Epithelial cell of proximal tubule (primary cell): ENCODE data around the gene NTSR1. TPM values are rescaled to one million over a fixed set of nuclear protein-coding genes. Genes with fewer than 3 reads are reported as not detected.

Experiments used
- DNase-seq: peaks from one replicate; pipeline ENCODE4 v3.0.0-alpha.2; 2011; ENCODE audit warnings: low read depth
- H3K4me3 ChIP-seq: 2 replicates; pipeline ENCODE4 v1.5.1; 2011; ENCODE audit warnings: low read depth, mild to moderate bottlenecking, low read length
- total RNA-seq: library from RNA; depleted of rRNA; stranded (reverse); fragments of >200 nt; gene quantifications from 2 replicates; pipeline ENCODE4 v1.2.3, GENCODE V29; 2015
- TF ChIP-seq, protein P1 (sequence below): conservative IDR thresholded peaks from 2 replicates; pipeline ENCODE4 v1.5.1; 2012; ENCODE audit warnings: low read depth, mild to moderate bottlenecking, low read length

NTSR1 gene
- total RNA-seq, 1 donor from 2014 or later: not detected

DNA sequence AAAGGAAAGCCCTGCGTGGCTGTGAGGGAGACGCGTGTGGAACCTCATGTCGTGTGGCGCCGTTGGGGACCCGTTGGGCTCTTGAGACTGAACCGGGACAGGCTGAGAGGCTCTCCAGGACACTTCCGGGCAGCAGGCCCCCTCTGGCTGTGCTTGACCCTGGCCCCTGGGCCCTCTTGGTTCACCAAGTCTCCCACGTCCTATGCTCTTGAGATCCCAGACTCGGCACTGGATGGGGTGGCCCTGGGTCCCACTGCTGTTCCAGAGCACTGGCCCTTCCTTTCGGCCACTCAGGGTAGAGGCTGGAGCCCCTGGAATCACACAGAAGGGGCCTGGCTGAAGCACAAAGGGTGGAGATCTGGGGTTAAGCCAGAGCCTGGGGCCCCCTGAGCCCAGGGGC, 30.4 kb downstream of the NTSR1 start:
- H3K4me3 ChIP-seq: no peak overlapping the region
- TF ChIP-seq, protein P1, sequence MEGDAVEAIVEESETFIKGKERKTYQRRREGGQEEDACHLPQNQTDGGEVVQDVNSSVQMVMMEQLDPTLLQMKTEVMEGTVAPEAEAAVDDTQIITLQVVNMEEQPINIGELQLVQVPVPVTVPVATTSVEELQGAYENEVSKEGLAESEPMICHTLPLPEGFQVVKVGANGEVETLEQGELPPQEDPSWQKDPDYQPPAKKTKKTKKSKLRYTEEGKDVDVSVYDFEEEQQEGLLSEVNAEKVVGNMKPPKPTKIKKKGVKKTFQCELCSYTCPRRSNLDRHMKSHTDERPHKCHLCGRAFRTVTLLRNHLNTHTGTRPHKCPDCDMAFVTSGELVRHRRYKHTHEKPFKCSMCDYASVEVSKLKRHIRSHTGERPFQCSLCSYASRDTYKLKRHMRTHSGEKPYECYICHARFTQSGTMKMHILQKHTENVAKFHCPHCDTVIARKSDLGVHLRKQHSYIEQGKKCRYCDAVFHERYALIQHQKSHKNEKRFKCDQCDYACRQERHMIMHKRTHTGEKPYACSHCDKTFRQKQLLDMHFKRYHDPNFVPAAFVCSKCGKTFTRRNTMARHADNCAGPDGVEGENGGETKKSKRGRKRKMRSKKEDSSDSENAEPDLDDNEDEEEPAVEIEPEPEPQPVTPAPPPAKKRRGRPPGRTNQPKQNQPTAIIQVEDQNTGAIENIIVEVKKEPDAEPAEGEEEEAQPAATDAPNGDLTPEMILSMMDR: no peak
- no peak for DNase-seq

GRCh38 chr20:62739581-62740285, 31.1 kb downstream of the NTSR1 start:
- no peak overlapping the region for H3K4me3 ChIP-seq
- TF ChIP-seq, protein P1: no peak
- DNase-seq: no peak

DNA sequence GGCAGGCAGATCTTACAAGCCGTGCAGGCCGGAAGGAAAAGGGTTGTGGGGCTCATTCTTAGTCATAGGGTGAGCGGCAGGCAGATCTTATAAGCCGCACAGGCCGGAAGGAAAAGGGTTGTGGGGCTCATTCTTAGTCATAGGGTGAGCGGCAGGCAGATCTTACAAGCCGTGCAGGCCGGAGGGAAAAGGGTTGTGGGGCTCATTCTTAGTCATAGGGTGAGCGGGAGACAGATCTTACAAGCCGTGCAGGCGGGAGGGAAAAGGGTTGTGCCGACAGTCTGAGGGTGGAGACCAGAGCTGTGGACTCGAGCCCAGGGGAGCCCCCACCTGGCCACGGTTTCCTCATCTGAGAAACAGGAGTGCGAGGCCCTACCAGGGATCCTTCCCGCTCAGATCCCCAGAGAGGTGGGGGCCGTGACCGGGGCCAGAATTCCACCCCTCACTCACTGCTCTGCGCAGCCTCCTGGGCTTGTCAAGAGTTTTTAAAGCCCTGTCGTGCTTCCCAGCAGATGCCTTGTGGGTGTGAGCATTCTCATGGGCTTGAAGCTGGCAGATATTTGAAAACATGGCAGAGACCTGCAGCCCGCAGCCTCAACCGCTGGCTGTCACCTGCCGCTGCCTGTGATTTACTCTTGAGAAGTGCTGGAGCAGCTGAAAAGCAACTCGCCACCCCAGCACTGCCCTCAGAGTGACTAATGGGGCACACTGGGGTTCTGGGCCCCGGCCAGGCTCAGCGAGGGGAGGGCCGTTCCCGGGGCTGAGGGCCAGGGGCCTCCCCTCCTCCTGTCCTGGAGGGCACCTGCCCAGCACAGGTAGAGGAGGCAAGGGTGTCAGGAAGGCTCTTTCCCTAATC, 31.9 kb downstream of the NTSR1 start:
- H3K4me3 ChIP-seq: no peak overlapping the region
- TF ChIP-seq, protein P1: no peak
- no peak for DNase-seq

DNA sequence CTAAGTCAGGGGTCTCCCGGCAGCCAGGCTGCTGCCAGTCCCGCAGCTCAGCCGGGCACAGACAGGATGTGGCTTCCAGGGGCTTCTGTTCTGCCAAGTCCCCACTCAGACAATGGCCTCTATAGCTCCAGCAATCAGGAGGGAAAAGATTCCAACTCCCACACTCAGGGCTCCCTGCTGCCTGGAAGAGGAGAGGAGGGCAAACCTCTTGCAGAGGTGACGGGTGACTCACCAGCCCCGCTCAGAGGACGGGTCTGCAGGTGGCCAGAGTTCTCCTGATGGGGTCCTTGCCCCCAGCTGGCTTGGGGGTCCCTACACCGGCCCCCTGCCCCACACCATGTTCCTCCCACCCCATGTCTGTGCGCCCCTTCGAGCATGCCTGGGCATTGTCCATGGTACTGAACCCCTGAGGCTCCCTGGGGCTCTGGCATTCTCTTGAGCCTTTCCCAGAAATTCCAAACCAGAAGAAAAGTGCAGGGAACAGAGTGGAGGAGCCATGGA, 32.6 kb downstream of the NTSR1 start:
- H3K4me3 ChIP-seq: no peak overlapping the region
- DNase-seq: no peak
- TF ChIP-seq, protein P1: no peak

DNA sequence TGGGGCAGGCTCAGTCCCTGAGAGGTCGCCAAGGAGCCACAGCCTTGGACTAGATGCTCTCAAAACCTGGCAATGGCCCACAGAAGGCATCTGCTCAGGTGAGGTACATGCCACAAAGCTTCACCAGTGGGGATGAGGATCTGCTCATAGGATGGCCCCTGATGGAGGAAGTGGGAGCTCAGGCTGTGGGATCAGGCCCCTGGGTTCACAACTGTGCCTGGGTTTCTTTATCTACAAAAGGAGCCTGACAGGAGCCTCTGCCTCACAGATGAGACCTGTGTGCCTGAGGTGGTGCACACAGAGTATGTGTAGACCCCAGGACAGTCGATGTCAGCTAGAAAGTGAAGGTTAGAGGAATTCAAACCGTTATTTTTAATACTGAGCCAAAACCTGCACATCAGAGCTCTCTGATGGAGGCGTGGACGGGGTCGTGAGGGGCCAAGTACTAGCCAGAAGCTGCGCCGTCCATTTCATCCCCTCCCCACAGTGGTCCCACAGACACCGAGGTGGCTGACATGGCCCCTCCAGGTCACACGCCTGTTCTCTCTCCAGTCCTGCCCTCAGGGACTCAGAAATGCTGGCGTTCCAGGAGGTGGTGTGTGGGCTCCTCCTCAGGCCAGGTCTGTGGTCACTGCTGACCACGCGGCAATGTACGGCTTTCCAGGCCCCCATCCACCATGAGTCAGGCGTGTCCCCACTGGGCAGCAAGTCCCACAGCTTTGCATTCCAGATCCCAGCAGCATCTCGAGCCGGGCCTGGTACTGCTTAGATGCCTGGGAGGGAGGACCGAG, 33.3 kb downstream of the NTSR1 start:
- TF ChIP-seq, protein P1: no peak
- no peak for DNase-seq
- H3K4me3 ChIP-seq: no peak overlapping the region

DNA sequence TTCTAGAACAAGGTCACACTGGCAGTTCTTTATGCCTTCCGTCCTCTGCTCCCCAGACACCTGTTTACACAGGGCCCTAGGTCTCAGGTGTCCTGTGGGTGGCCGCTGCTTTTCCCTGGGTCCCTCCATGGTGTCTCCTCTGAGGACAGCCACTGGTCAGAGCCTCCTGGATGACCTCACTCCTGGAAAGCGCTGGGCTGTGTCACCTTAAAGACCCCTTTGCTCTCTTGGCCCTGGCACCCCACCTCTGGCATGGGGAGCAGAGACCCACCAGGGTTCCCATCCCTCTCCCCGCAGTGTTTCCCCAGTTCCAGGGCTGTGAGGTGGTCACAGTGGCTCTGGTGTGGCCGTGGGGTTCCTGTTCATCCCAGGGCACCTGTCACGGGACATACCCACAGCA, 33.9 kb downstream of the NTSR1 start:
- no peak overlapping the region for H3K4me3 ChIP-seq
- TF ChIP-seq, protein P1: no peak
- no peak for DNase-seq
